ENCODE measurements around the gene SPEF1. TPM values are rescaled to one million over a fixed set of nuclear protein-coding genes. Genes with fewer than 3 reads are reported as not detected.

SPEF1 gene
- total RNA-seq, 1 experiment from 2014 or later = 0.24 TPM

DNA sequence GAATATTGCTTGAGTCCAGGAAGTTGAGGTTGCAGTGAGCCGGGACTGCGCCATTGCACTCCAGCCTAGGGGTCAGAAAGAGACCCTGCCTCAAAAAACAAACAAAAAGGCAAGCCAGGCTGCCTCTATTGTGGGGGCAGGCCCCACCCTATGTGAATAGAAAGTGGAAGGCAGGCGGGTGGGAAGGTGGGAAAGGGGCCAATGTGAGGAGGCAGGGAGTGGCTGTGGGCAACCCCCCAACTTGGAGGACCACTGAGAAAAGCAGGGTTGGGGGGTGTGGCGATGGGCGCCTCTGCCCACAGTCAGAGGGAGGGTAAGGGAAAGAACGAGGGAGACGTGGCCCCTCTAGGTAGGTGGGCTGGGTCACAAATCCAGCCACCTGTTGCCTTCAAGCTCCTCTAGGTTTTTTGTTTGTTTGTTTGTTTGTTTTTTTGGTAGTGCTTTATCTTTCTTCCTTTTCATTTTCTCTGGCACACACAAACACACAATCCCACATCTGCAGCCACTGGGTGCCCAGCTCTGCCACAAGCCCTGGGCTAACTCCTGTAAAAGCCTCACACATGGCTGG lies 33.8 kb upstream of the SPEF1 start:
- Mint-ChIP-seq H3K9me3 (no peaks in the 10 kb centered on the region), H3K4me1 (peaks cover 19 to 29% of the 10 kb centered on the region in 2 experiments), H3K27ac (no peak overlapping the region), H3K36me3 (ENCODE audit: insufficient read depth in 1 of 3, low read depth in 3 of 3) (no peaks in the 10 kb centered on the region; a peak in 1 of 7 replicates), H3K4me3 (no peak overlapping the region), H3K27me3 (ENCODE audit: low read depth) (peaks cover 4% of the 10 kb centered on the region)
- no peaks in the 10 kb centered on the region for H3K23me2 ChIP-seq (ENCODE audit: insufficient read length, low read depth, low read length, poor library complexity, severe bottlenecking)
- no peak overlapping the region for H2AK5ac ChIP-seq (ENCODE audit: insufficient read length, low read length)
- no peak overlapping the region for H2BK20ac ChIP-seq (ENCODE audit: low read depth, low read length, poor library complexity, severe bottlenecking)
- no peak overlapping the region for H4K8ac ChIP-seq (replicated peaks; ENCODE audit: insufficient read length, low read depth, low read length)
- H3K9ac ChIP-seq (ENCODE audit: extremely low read depth, insufficient read length, low read length) = no peak overlapping the region
- no peaks in the 10 kb centered on the region for H4K20me1 ChIP-seq (ENCODE audit: control insufficient read depth, insufficient read depth, insufficient read length)
- no peaks in the 10 kb centered on the region for H3K79me2 ChIP-seq (ENCODE audit: insufficient read depth, low read length)
- H3K14ac ChIP-seq (ENCODE audit: insufficient read depth, low read length) = no peak overlapping the region; the same call in 1 of the 2 replicates
- no peak overlapping the region for H2AFZ ChIP-seq (ENCODE audit: low read length)
- TF ChIP-seq, protein P1, sequence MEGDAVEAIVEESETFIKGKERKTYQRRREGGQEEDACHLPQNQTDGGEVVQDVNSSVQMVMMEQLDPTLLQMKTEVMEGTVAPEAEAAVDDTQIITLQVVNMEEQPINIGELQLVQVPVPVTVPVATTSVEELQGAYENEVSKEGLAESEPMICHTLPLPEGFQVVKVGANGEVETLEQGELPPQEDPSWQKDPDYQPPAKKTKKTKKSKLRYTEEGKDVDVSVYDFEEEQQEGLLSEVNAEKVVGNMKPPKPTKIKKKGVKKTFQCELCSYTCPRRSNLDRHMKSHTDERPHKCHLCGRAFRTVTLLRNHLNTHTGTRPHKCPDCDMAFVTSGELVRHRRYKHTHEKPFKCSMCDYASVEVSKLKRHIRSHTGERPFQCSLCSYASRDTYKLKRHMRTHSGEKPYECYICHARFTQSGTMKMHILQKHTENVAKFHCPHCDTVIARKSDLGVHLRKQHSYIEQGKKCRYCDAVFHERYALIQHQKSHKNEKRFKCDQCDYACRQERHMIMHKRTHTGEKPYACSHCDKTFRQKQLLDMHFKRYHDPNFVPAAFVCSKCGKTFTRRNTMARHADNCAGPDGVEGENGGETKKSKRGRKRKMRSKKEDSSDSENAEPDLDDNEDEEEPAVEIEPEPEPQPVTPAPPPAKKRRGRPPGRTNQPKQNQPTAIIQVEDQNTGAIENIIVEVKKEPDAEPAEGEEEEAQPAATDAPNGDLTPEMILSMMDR (conservative IDR thresholded peaks at IDR 0.05) = no peak
- H4K5ac ChIP-seq (ENCODE audit: insufficient read length, low read depth, low read length) = no peak overlapping the region
- H3T11ph ChIP-seq (ENCODE audit: low read length) = no peak overlapping the region
- no peak overlapping the region for H3K4me2 ChIP-seq (ENCODE audit: insufficient read depth, insufficient read length, low read length)
- H2BK15ac ChIP-seq (ENCODE audit: low read depth, low read length) = no peak overlapping the region
- H3K56ac ChIP-seq (ENCODE audit: insufficient read length, low read depth, low read length) = no peak overlapping the region
- no peak overlapping the region for H2BK5ac ChIP-seq (ENCODE audit: insufficient read length, low read length)
- H3K27ac ChIP-seq (ENCODE audit: insufficient read length, low read depth, low read length) = no peak overlapping the region
- H3K18ac ChIP-seq (ENCODE audit: insufficient read length, low read depth, low read length) = no peak overlapping the region
- H4K91ac ChIP-seq (ENCODE audit: insufficient read length, low read depth, low read length) = no peak overlapping the region
- H3K79me1 ChIP-seq (ENCODE audit: insufficient read depth, low read depth, low read length, poor library complexity, severe bottlenecking) = no peaks in the 10 kb centered on the region
- DNase-seq = no peak
- H3K9me3 ChIP-seq (ENCODE audit: control insufficient read depth, low read depth, low read length) = no peaks in the 10 kb centered on the region
- H3K27me3 ChIP-seq (ENCODE audit: insufficient read depth, low read length) = no peaks in the 10 kb centered on the region
- no peak overlapping the region for H2BK12ac ChIP-seq (ENCODE audit: insufficient read length, low read depth, low read length)
- H3K4ac ChIP-seq (ENCODE audit: low read depth, low read length) = no peak overlapping the region
- H2BK120ac ChIP-seq (ENCODE audit: low read depth, low read length, poor library complexity, severe bottlenecking) = no peak overlapping the region
- WGBS (ENCODE audit: extremely low coverage, insufficient read length, low lambda C conversion rate) = no CpG with 5 or more reads among the region's 7 CpGs
- no peaks in the 10 kb centered on the region; the same call in 1 of the 2 replicates for H3K4me1 ChIP-seq (ENCODE audit: insufficient read depth, low read length)
- H3K23ac ChIP-seq (ENCODE audit: insufficient read length, low read depth, low read length) = no peak overlapping the region

Measured in H9 (cell line).